ENCODE data around the gene ZNF487. TPM values are rescaled to one million over a fixed set of nuclear protein-coding genes. Genes with fewer than 3 reads are reported as not detected.

ZNF487 gene
- total RNA-seq, 1 experiment from 2014 or later: 4.0 TPM

DNA sequence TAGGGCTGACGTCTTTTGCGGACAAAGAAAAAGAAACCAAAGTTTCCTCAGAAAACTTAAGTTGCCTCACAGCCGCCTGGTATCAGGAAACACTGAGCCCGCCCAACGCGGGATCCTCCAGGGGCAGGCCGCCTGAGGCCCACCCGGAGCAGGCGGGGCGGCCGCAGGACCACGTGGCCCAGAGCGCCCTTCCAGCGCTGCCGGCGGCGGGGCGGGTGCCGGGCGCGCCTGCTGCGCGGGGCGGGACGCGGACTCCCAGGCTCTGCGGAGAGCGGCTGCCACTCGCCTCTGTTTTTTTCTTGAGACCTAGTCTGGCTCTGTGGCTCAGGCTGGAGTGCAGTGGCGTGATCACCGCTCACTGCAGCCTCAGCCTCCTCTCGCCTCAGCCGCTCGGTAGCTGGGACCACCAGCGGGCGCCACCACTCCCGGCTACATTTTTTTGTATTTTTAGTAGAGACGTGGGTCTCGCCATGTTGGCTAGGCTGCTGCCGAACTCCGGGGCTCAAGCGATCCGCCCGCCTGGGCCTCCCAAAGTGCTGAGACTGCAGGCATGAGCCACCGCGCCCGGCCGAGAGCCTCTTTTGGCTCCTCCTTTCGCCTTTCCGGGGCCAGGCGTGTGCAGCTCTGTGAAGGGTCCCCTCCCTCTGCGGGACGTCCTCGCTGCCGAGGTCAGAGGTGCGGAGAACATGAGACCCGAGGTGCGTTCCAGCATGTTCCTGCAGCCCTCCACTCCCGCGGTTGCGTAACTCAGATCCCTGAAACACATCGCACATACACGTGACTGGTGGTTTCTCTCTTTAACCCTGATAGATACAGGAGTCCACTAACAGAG lies 16.3 kb upstream of the ZNF487 start (continued):
- TF ChIP-seq SRF (IDR thresholded peaks at IDR 0.05; ENCODE audit: low read depth) (no peak), ZBTB33 (IDR thresholded peaks at IDR 0.05; ENCODE audit: extremely low read depth, insufficient replicate concordance, low read length) (no peak), MAX (IDR thresholded peaks at IDR 0.05) (peak; percentile 76), POLR2AphosphoS5 (IDR thresholded peaks at IDR 0.05; ENCODE audit: low read depth, low read length) (peak; percentile 70), EZH2 (IDR thresholded peaks at IDR 0.05) (no peak), ZFX (IDR thresholded peaks at IDR 0.05) (peak; percentile 48; the same call in 1 of the 2 replicates), ELF1 (IDR thresholded peaks at IDR 0.05; ENCODE audit: borderline replicate concordance, low read depth) (no peak), CBX3 (IDR thresholded peaks at IDR 0.05; ENCODE audit: low read depth) (0 out of 2 replicates have a peak, but pooled peaks have one; percentile 25), TCF7L2 (IDR thresholded peaks at IDR 0.05; ENCODE audit: borderline replicate concordance, extremely low read depth, insufficient read depth, insufficient read length) (no peak)

DNA sequence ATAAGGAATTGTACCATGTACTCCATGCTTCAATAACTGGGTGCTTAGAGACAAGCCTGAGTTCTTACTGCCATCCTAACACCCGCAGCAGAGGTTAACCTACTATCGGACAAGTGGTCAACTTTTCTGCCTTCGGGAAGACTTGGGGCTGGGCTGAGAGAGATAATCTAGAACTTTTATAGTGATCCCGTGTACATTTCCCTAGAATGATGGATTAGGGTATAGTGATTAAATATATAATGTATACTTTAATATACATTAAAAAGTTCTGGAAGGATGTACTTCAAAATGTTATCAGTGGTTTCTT lies 15.8 kb upstream of the ZNF487 start:
- Histone ChIP-seq H3K27me3 (ENCODE audit: insufficient read depth, low read length) (no peaks in the 10 kb centered on the region), H3K36me3 (ENCODE audit: control insufficient read depth in 1 of 2, insufficient read depth in 2 of 2, low read length in 2 of 2) (no peaks in the 10 kb centered on the region), H3K9me2 (ENCODE audit: insufficient read depth) (no peaks in the 10 kb centered on the region), H3K79me2 (ENCODE audit: insufficient read depth, low read length) (no peaks in the 10 kb centered on the region), H3K4me2 (ENCODE audit: low read length) (peak overlapping the region; percentile 76), H3K4me3 (replicated peaks in 1 of 2; ENCODE audit: low read depth in 1 of 2, low read length in 2 of 2) (peak overlapping the region; percentile 41 to 55), H4K20me1 (ENCODE audit: insufficient read depth) (no peaks in the 10 kb centered on the region), H3K9me3 (ENCODE audit: control insufficient read depth in 1 of 2, insufficient read depth in 1 of 2, low read depth in 1 of 2, low read length in 2 of 2) (no peaks in the 10 kb centered on the region), H3K9ac (ENCODE audit: low read length) (peak overlapping the region; percentile 69), H2AFZ (ENCODE audit: low read depth, low read length, poor library complexity, severe bottlenecking) (no peak overlapping the region), H3K27ac (ENCODE audit: low read depth, low read length) (peak overlapping the region; percentile 90), H3K4me1 (ENCODE audit: control insufficient read depth in 1 of 2, insufficient read depth in 2 of 2, low read length in 2 of 2) (peaks cover 30 to 44% of the 10 kb centered on the region in 2 experiments)
- RAD21 ChIA-PET (ENCODE audit: low non-redundant PET in 1 of 2, low total read pairs in 2 of 2, uncharacterized antibody in 2 of 2, unreplicated experiment in 2 of 2): no interaction called here
- ATAC-seq: peak; percentile 13; the same call in 1 of the 2 replicates
- POLR2A ChIA-PET: interaction anchor here (1.0 to 1.2 kb wide), 2 partner anchors 15 to 16 kb away, joined by 3 to 4 read pairs; partner anchors contain the start of gene ZNF487
- TSS peak; percentile 86 for BruUV-seq (replicated peaks)
- intact Hi-C loops (cut with micrococcal nuclease): no loop called here
- DNase-seq (ENCODE audit: low read depth, low spot score): no peak
- CTCF ChIA-PET: no interaction called here
- TF ChIP-seq FOSL1 (IDR thresholded peaks at IDR 0.05; ENCODE audit: low read depth): no peak
- TF ChIP-seq ZBTB33 (IDR thresholded peaks at IDR 0.05; ENCODE audit: extremely low read depth, insufficient replicate concordance, low read length): no peak
- TF ChIP-seq, protein P1, sequence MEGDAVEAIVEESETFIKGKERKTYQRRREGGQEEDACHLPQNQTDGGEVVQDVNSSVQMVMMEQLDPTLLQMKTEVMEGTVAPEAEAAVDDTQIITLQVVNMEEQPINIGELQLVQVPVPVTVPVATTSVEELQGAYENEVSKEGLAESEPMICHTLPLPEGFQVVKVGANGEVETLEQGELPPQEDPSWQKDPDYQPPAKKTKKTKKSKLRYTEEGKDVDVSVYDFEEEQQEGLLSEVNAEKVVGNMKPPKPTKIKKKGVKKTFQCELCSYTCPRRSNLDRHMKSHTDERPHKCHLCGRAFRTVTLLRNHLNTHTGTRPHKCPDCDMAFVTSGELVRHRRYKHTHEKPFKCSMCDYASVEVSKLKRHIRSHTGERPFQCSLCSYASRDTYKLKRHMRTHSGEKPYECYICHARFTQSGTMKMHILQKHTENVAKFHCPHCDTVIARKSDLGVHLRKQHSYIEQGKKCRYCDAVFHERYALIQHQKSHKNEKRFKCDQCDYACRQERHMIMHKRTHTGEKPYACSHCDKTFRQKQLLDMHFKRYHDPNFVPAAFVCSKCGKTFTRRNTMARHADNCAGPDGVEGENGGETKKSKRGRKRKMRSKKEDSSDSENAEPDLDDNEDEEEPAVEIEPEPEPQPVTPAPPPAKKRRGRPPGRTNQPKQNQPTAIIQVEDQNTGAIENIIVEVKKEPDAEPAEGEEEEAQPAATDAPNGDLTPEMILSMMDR (IDR thresholded peaks at IDR 0.05 in 2 of 3, conservative IDR thresholded peaks at IDR 0.05 in 1 of 3; ENCODE audit: borderline replicate concordance in 1 of 3, insufficient read depth in 1 of 3, low read depth in 2 of 3, low read length in 2 of 3): no peak
- TF ChIP-seq ZNF274 (IDR thresholded peaks at IDR 0.05; ENCODE audit: low read depth, low read length): no peak
- no peak for TF ChIP-seq YY1 (IDR thresholded peaks at IDR 0.05; ENCODE audit: extremely low read depth, insufficient replicate concordance, low read depth, low read length)
- no peak; the same call in 1 of the 2 replicates for TF ChIP-seq CEBPB (IDR thresholded peaks at IDR 0.05; ENCODE audit: low read depth)
- no peak for TF ChIP-seq ELF1 (IDR thresholded peaks at IDR 0.05; ENCODE audit: borderline replicate concordance, low read depth)
- no peak for TF ChIP-seq EZH2phosphoT487 (IDR thresholded peaks at IDR 0.05; ENCODE audit: borderline replicate concordance)
- TF ChIP-seq TCF7L2 (IDR thresholded peaks at IDR 0.05; ENCODE audit: borderline replicate concordance, extremely low read depth, insufficient read depth, insufficient read length): no peak
- TF ChIP-seq RAD21 (IDR thresholded peaks at IDR 0.05; ENCODE audit: low read depth): no peak
- no peak for TF ChIP-seq MAX (IDR thresholded peaks at IDR 0.05)
- no peak for TF ChIP-seq ZFX (IDR thresholded peaks at IDR 0.05)

All from HCT116 (cell line).